Activated T-cell treated with anti-CD3 and anti-CD28 coated beads for 4 hours (primary cell): ENCODE measurements around the gene RPS6KA5.

Source experiments
- DNase-seq: peaks from one replicate; pipeline ENCODE4 v3.0.0-alpha.2; 2020

RPS6KA5 gene

DNA sequence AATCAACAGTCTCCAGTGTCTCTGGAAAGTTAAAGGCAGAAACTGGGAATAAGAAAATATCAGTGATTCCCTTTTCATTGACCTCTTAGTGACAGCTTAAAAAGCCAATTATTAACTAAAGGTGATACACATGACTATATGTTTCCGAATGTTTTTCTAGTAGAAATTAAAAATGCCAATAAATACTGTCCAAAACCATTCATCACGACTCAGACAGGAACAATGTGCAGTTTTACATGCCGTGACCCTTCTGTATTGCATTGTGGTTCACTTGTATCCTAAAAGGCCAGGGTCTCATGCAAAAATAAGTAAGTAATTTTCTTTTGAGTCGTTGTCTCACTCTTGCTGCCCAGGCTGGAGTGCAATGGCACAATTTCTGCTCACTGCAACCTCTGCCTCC is 138.3 kb downstream of the RPS6KA5 start:
- no peak for DNase-seq

DNA sequence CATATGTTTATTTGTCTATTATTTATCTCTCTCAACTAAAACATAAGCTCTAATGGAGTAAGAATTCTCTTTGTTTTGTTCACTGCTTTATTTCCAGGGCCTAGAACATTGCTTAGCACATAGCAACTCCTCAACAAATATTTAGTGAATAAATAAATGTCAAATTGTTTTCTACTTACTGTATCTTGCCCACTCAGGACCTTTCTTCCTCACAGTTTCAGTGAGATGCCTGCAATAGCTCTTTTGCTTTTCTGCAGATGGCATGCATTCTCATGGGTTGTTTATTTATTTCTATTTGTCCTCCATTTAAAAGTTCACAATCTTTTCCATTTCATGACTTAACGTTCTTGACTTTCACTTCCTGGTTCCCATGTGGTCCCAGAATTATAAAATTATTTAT is 149.3 kb downstream of the RPS6KA5 start:
- DNase-seq = no peak

DNA sequence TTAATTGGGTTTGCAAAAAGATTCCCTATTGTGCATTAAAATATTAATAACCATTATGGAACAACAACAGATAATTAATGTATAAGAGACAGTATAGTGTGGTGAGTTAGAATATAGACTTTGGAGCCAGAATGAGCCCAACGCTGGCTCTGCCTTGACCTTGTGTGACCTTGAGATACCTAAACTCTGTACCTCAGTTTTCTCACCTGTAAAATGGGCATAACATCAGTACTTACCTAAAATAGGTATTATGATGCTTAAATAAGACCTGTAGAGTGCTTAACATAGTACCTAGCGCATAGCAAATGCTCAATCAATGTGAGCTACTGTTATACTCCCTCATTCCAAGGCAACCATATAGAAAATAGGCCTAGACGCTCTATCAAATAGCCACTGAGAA is 153.3 kb downstream of the RPS6KA5 start:
- DNase-seq = no peak

DNA sequence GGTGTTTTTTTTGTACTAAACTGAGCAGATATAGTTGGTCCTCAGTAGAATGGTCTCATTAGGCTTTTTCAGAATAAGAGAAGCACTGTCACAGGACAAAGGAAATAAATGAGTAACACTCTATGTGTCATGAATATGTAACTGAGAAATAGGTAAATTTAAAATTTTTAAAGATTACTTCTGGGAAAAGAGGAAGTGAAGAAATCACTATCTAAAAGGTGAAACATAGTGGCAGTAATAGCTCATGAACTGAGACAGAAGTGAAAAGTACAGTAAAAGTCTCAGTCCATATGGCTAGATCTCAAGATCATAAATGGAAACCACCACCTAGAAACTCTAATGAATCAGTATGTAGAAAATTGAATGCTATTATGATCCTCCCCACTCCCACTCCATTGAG is 154.9 kb downstream of the RPS6KA5 start:
- DNase-seq = no peak

DNA sequence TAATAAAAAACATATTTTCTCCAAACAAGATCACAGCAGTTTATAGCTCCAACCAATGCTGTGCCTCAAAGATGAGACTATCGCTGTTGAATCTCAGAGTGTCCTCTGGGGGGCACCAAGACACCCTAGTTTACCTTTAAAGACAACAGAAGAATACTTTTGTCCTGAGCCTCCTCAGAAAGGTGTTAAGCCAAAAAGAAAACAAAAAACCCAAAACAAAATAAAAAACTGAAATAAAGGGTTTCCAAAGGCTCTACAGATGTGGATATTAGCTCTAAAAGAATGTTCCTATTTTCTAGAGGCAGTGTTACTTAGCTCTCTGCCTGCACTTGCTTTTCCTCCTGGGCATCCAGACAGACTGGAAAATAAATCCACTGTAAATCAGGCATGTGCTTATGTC is 157.3 kb downstream of the RPS6KA5 start:
- DNase-seq = peak; percentile 43

DNA sequence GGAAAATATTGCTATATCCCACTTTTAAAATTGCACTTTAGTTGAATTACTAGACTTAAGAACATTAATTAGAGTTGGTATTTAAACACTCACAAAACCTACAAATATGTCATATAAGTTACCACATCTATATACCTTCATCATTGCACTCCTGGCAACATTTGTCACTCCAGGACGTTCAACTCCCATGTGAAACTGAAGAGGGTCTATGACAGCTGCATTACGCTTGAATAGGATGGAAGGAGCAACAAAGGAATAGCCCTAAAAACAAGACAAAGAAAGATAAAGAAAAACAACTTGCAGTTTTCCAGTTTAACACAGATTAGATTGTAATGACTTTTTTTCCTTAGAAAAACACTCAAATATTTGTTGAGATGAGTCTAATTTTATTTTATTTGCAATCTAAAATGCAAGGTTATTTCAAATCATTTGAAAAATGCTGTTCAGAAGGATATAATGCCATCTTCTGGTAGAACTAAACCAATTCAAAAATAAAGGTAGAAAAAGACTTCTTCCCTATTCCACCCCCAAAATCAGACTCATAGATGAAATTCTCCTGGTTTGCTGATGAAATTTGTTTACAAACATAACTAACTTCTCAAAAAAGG is 159.9 kb downstream of the RPS6KA5 start:
- DNase-seq = no peak

DNA sequence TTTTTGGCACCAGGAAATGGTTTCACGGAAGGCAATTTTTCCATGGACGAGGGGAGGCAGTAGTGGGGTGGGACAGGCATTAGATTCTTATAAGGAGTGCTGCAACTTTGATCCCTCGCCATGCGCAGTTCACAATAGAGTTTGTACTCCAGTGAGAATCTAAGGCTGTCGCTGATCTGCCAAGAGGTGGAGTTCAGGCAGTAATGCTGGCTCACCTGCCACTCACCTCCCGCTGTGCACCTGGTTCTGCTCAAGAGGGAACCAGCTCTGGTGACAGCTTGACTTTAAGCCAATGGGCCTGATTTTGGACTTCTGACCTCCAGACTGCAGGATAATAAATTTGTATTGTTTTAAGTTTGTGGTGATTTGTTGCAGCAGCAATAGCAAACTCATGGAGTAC is 163.4 kb downstream of the RPS6KA5 start:
- DNase-seq = no peak

DNA sequence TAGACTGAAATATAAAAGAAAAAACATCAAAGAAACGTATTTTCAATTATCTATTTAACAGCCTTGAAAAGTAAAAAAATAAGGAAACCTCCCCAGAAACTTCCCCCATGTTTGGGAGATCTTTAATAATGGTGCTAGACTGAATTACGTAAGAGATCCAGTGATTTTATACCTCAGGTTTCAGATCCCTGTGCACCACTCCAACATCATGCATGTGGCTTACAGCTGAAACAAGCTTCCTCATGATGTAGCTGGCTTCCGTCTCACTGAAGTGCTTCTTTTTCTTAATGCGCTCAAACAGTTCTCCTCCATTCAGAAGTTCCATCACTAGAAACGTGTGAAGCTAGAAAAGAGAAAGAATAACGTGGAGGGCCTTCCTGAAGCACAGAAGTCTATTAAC is 166.2 kb downstream of the RPS6KA5 start:
- DNase-seq = no peak

DNA sequence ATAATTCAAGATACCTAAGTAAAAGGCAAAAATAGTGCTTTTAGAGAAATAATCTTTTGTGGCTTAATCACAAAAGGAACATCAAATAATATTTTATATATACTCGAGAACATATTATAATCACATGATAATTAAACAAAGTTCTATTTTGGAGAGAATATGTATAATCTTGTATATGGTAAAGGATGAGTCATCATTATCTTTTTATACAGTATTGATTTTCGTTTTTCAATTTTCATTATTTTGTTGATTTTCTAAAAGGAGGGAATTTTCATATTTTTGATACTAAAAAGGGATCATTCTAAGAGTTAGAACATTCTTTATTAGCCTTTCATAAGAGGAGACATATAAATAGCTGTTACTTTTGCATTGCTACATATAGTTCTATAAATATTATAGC is 166.9 kb downstream of the RPS6KA5 start:
- no peak for DNase-seq

DNA sequence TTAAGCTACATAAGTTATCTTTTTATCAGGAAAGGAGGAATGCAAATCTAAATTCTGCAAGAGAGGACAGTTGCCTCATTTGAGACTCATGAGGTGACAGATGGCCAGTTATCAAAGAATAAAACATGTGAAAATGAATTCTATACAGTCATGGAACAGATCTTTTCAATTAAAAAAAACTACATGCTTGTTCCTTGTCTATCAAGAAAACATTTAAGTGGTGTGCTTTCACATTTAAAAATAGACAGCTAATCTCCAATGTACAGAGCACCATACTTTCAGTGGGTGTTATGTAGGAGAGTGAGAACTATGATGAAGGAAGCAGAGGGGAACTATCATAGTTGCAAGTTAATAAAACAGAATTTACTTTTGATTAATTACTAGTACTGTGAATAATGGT is 167.5 kb downstream of the RPS6KA5 start:
- DNase-seq = no peak

DNA sequence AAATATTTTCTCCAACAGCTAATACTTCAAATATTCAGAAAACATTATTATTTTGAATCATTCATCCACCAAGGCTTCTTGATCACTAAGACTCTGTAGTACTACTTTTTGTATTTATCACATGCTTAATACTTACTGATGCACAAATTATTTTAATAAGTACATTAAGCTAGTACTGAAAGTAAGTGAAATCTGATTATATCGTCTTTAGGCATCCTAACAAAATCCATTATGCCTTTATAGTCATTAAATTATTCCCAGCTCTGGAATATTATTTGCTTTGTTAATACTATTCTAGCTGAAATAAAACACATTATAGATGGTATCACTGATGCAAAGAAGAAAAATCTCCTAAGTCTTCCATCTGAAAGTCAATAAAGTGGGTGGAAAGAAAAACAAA is 169.1 kb downstream of the RPS6KA5 start:
- no peak for DNase-seq

DNA sequence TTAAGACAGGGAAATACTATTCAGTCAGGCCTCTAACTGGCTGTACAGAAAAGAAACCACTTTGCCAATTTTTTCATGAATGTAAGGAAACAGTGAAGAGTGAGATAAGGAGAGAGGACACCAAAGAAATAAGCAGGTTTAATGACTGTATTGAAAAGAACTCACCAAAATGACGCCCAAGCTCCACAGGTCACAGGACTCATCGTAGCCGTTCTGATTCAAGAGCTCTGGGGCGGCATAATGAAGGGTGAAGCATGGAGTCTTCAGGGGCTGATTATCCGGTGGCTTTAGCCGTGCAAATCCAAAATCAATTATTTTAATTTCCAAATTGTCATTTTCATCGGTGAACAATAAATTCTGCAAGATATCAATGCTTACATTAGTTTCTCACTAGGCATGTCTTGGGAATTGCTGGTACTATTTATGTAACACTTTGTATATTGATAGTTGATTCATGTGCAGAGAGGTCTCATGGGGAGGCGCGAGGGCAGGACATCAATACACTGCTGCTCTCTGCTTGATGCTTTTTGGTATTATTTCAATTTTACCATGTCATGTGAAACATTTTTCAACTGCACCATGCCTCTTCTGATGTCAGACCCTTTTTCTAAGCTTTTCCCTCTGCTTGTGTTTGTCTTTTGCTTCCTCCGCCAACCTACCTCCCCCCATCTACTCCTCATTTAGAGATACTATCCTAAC is 170.0 kb downstream of the RPS6KA5 start:
- DNase-seq = no peak

DNA sequence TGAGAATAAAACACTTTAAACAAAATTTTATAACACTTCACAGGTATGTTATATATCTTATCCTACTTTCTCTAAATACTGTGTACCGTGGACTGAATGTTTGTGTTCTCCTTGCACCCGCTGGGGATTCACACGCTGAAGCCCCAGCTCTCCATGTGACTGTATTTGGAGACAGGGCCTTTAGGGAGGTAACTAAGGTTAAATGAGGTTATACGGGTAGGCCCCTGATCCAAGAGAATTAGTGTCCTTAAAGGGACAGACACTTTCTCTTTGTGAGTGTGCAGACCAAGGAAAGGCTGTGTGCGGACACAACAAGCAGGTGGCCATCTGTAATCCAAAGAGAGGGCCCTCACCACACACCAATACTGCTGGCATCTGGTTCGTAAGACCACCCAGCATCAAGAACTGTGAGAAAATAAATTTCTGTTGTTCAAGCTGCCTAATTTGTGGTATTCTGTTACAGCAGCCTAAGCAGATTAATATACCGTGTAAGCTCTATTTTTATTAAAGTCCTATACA is 174.1 kb downstream of the RPS6KA5 start:
- DNase-seq = no peak

DNA sequence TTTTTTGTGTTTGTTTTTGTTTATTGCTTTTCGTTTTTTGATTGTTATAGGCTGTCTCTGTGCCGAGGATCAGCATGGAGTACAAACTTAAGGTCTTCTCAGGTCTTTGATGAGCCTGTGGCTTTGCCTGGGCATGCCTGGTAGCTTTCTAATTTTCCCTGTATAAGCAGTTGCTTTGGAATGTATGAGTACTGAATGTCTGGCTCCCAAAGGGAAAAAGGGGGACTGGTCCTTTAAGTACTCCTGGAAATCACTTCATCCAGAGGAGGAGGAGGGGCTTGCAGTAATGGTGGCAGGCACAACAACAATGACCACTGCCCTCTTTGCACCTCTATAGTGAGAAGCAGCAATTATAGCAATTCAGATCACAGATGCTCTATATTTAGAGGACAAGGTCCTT is 176.7 kb downstream of the RPS6KA5 start:
- no peak for DNase-seq

DNA sequence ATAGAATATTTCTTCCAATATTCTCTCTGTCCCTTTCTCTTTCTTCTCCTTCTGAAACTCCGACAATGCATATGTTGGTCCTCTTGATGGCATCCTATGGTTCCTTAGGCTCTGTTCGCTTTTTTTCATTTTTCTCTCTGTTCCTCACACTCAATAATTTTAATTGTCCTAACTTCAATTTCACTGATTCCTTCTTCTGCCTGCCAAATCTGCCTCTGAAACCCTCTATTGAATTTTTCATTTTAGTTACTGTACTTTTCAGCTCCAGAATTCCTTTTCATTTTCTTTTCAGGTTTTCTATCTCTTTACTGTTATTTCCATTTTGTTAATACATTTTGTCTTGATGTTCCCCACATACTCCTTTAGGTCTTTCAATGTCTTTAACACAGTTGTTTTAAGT is 177.2 kb downstream of the RPS6KA5 start:
- no peak for DNase-seq

DNA sequence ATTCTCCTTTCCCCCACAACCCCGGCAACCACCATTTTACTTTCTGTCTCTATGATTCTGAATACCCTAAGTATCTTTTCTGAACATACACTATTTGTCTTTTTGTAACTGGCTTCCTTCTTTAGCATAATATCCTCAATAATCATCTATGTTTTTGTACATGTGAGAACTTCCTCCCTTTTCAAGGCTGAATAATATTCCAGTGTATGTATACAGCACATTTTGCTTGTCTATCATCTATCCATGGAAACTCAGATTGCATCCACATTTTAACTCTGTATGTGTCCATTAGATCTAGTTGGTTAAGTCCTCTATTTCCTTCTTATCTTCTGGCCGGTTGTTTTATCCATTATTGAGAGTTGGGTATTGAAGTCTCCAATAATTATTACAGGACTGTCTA is 180.2 kb downstream of the RPS6KA5 start:
- no peak for DNase-seq

DNA sequence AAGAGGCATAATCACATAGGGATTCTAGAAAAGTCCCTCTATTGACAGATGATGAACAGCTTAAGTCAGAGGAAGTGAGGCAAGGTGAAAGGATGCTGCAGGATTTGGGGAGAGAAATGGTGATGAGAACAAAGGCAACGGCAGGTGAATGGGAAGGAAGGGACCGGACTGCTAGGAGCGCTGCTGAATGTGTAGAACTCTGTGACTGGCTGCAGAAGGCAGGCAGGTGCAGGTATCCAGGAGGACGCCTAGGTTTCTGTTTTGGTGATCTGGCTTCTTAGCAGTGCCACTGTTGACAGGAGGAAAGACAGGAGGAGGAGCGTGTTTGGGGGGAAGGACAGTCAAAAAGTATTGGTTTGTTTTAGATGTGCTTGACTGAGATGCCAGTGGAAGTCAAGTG is 185.8 kb downstream of the RPS6KA5 start:
- DNase-seq = no peak

DNA sequence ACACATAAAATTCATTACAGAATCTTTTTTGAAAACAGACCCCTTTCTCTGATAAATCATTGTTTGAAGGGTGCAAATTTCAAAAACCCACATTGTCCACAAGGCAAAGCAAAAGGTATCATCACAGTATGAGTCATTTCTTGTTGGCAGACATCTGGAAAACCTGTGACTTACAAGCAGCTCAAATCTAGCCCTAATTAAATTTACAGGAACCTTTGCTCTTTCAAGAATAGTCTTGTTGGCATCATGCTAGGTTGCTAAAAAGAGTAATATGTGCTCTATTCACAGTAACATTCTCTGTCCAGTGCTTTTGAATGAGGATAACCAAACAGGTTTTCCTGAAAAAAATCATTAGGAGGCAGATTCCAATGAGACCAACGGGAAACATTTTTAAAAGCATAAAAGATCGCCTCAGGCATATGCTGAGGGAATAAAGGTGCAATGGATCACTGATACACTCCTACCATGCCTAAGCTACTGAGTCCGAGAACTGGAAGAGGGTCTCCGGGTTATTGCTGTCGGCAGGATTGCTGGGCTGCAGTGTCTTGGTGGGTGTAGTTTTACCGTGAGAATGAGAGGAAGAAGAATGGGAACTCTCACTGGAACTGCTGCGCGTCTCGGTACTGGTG is 188.7 kb downstream of the RPS6KA5 start:
- DNase-seq = no peak

DNA sequence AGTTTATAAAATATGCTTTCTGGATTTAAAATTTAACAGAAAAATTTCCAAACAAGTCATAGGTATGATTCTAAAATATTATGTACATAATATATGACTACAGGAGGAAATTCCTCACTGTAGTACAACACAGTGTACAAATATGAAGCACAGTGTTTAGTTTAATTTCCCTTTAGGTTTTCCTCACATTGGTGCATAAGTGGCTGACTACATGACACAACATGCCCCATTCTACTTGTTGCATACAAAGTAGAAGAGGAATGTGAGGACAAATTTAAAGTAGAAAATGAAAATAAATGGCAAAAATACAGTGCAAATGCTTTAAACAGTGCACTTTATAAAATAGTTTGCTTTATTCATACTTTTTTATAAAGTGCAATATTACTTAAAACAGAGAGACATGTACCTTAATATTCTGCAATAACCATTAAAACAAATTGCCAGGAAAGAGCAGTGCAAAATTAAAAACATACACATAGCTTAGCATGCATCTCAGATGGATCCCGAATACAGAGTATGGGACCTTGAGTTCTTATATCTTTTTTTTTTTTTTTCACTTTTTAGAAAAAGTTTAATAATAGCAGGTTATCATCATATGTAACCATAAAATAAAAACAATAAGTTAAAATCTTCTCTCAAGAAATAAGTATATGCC is 189.4 kb downstream of the RPS6KA5 start:
- DNase-seq = no peak

DNA sequence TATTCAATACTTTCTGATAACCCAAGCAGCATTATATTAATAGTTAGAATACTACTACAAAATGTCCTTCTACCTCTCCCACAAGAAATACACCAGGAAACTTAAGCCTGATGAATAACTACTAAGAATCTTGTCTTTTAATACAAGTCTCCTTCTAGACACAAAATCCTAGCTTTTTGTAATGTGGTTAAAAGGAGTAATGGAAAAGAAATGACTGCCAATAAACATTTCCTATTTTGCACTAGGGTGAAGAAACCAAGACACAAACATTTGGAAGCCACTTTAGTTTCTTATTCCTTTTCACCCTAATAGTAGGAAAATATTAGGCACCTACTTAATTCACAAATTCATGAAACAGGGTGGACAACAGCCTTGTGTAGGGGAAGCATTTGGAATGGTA is 192.9 kb downstream of the RPS6KA5 start:
- DNase-seq = no peak

DNA sequence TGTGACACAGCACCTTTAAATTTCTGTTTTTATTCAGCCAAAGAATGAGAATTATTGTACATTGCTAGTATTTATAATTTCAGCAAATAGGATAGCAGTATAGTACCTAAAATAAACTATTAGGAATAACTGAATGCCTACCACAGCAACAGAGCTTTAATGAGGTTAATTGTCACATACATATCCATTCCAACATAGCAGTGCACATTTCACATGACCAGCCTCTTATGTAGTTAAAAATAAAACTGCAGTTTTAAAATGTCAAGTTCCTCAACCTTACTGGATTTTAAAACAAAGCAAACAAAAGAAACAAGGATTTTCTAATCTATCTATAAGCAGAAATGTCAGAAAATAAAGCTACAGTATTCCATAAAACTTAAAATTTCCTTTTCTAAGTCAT is 193.6 kb downstream of the RPS6KA5 start:
- DNase-seq = no peak

DNA sequence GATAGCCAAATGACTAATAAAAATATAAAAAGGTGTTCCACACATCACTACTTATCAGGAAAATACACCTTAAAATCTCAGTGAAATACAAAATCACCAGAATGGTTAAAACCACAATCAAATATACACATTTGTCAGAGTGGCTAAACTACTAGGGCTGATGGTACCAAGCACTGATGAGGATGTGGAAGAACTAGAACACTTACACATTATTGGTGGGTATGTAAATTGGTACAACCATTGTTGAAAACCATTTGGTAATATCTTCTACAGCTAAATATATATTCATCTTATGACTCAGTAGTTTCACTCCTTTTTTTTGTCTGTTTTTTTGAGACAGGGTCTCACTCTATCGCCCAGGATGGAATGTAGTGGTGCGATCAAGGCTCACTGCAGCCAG is 195.7 kb downstream of the RPS6KA5 start:
- DNase-seq = no peak

DNA sequence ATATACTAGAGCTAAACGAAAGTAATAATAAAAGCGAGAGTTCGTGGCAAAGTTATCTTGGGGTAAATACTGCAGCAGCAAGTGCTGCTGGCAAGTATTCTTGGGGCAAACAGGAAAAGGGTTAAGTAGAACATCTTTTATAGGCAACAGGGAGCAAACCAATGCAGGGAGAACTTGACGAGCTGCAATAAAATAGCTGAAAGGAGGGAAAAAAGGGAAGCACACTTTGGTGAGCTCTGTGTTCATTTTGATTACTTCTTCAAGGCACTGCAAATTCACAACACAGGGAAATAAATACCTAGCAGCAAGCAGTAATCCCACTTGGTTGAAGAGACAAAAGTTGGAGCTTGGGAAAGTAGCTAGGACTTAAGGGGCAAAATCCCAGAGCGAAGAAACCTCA is 201.9 kb downstream of the RPS6KA5 start:
- DNase-seq = no peak

DNA sequence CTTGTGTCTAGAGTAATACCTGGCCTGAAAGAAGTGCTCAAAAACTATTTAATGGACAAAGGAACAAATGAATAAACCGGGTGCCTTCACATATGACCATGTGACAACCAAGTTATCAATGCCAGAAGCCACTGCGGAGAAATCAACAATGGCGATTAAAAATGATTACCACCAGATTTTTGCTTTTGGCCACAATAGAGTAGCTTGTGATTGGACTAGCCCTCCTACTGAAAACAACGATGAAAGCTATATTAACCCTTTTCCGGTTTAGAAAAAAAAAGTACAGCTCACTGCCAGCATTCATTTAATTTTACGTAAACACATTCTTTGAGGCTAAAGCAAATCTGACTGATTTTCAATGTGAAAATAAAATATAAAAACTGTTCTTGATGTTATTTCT is 202.6 kb downstream of the RPS6KA5 start:
- DNase-seq = no peak
